Vagina (tissue), 2 donors: Measurements from ENCODE around the gene PTPRN2.

Experiments used
- CTCF ChIP-seq, 3 experiments: fragments of 450-650 bp in 2 of 3; fragments of 200-600 bp in 1 of 3; sonication (generic) in 1 of 3; IDR thresholded peaks; one replicate each; pipeline ENCODE4 v1.5.1; 2017 to 2019; ENCODE audit warnings: antibody characterized with exemption in 3 of 3, mild to moderate bottlenecking in 2 of 3, moderate library complexity in 2 of 3
- POLR2A ChIP-seq, 2 donors: fragments of 450-650 bp; IDR thresholded peaks; one replicate each; pipeline ENCODE4 v1.6.1; 2017; ENCODE audit warnings: antibody characterized with exemption in 2 of 2, mild to moderate bottlenecking in 2 of 2, moderate library complexity in 2 of 2

- TF ChIP-seq CTCF (IDR thresholded peaks at IDR 0.05) (no peak), POLR2A (IDR thresholded peaks at IDR 0.05) (no peak)
Observed at GRCh38 chr7:158175779-158176178, 411.8 kb downstream of the PTPRN2 start.
